ENCODE results near the gene NRAS.
A peak's percentile ranks its signal among the peaks of the same experiment; 100 is the strongest.

The NRAS gene

GRCh38 chr1:114718661-114719423 is 2.3 kb upstream of the NRAS start:
- CTCF ChIA-PET, result interaction anchor here (0.6 to 1.0 kb wide), 2 partner anchors 26 to 1177 kb away, joined by 3 to 4 read pairs; no protein-coding TSS in a partner anchor
- POLR2A ChIA-PET (ENCODE audit: low non-redundant PET), result interaction anchor here (0.6 kb wide), 1 partner anchor 39 kb away, joined by 3 read pairs; the partner anchor contains the start of gene CSDE1

GRCh38 chr1:114715952-114716303 is 643 bp downstream of the NRAS start:
- ChIA-PET CTCF (interaction anchor here (0.6 kb wide), 1 partner anchor 40 kb away, joined by 3 read pairs; no protein-coding TSS in a partner anchor), POLR2A (ENCODE audit: low non-redundant PET) (no interaction called here)
- TF ChIP-seq CTCF (conservative IDR thresholded peaks at IDR 0.05; ENCODE audit: low read depth), result no peak
- DNase-seq (ENCODE audit: low spot score), result peak; percentile 12
- H3K27ac ChIP-seq, result peak overlapping the region; percentile 81

More at GRCh38 chr1:114718661-114719423, 2.3 kb upstream of the NRAS start:
- H3K27ac ChIP-seq, result no peak overlapping the region
- TF ChIP-seq CTCF (conservative IDR thresholded peaks at IDR 0.05; ENCODE audit: low read depth), result no peak
- peak; percentile 24 for DNase-seq (ENCODE audit: low spot score)

- no peak for DNase-seq (ENCODE audit: low spot score)
- CTCF ChIA-PET, result no interaction called here
- no peak for TF ChIP-seq CTCF (conservative IDR thresholded peaks at IDR 0.05; ENCODE audit: low read depth)
- no peak overlapping the region for H3K27ac ChIP-seq
- POLR2A ChIA-PET (ENCODE audit: low non-redundant PET), result no interaction called here
These were observed 3.6 kb downstream of the NRAS start for GRCh38 chr1:114712977-114713376.

GRCh38 chr1:114710360-114710759 is 6.2 kb downstream of the NRAS start:
- POLR2A ChIA-PET (ENCODE audit: low non-redundant PET), result no interaction called here
- TF ChIP-seq CTCF (conservative IDR thresholded peaks at IDR 0.05; ENCODE audit: low read depth), result no peak
- DNase-seq (ENCODE audit: low spot score), result no peak
- CTCF ChIA-PET, result interaction anchor here (0.6 to 1.3 kb wide), 3 partner anchors 54 to 551 kb away, joined by 3 to 5 read pairs (median 3); no protein-coding TSS in a partner anchor
- no peak overlapping the region for H3K27ac ChIP-seq

GRCh38 chr1:114707604-114708003 is 9.0 kb downstream of the NRAS start:
- DNase-seq (ENCODE audit: low spot score), result no peak
- no peak overlapping the region for H3K27ac ChIP-seq
- ChIA-PET POLR2A (ENCODE audit: low non-redundant PET) (no interaction called here), CTCF (no interaction called here)
- TF ChIP-seq CTCF (conservative IDR thresholded peaks at IDR 0.05; ENCODE audit: low read depth), result no peak

- POLR2A ChIA-PET (ENCODE audit: low non-redundant PET), result no interaction called here
- TF ChIP-seq CTCF (conservative IDR thresholded peaks at IDR 0.05; ENCODE audit: low read depth), result no peak
- CTCF ChIA-PET, result interaction anchor here (0.6 to 1.0 kb wide), 2 partner anchors 11 to 436 kb away, joined by 3 to 5 read pairs; no protein-coding TSS in a partner anchor
- no peak for DNase-seq (ENCODE audit: low spot score)
- H3K27ac ChIP-seq, result no peak overlapping the region
These were observed 13.3 kb downstream of the NRAS start for GRCh38 chr1:114703242-114703641.
